Measurements from ENCODE around the gene LPCAT1. TPM values are rescaled to one million over a fixed set of nuclear protein-coding genes. Genes with fewer than 3 reads are reported as not detected.

Gene LPCAT1
- total RNA-seq, 1 donor from 2014 or later: 41.9 TPM

- TF ChIP-seq EZH2 (IDR thresholded peaks at IDR 0.05; ENCODE audit: insufficient read depth, low read length) (no peak), CTCF (IDR thresholded peaks at IDR 0.05; ENCODE audit: insufficient read depth, low read depth, low read length) (no peak)
- H3K4me3 Mint-ChIP-seq (ENCODE audit: unreplicated experiment): no peak overlapping the region
- FAIRE-seq (no peak), DNase-seq (ENCODE audit: low read depth) (peak; percentile 61)
- peak overlapping the region; percentile 78 for H3K27ac Mint-ChIP-seq (ENCODE audit: unreplicated experiment)
- H3K27me3 Mint-ChIP-seq (ENCODE audit: low read depth, unreplicated experiment): no peaks in the 10 kb centered on the region
- peaks cover 98% of the 10 kb centered on the region for H4K20me1 ChIP-seq (ENCODE audit: insufficient read depth, low read length)
- H3K4me3 ChIP-seq (ENCODE audit: insufficient read depth, low read depth, low read length): no peak overlapping the region
- peaks cover 25% of the 10 kb centered on the region for H3K4me1 Mint-ChIP-seq (ENCODE audit: low read depth, unreplicated experiment)
- peak overlapping the region; percentile 32 for H3K4me2 ChIP-seq (ENCODE audit: low read length)
- H3K36me3 Mint-ChIP-seq (ENCODE audit: low read depth, unreplicated experiment): peaks cover 7% of the 10 kb centered on the region
- H3K27ac ChIP-seq (ENCODE audit: low read depth, low read length): peak overlapping the region; percentile 59
- peaks cover 18% of the 10 kb centered on the region for H3K36me3 ChIP-seq (ENCODE audit: insufficient read depth, low read length)
- H3K9me3 ChIP-seq (ENCODE audit: insufficient read depth, low read depth, low read length): no peaks in the 10 kb centered on the region
- no peaks in the 10 kb centered on the region for H3K9me3 Mint-ChIP-seq (ENCODE audit: unreplicated experiment)
- H3K4me1 ChIP-seq (ENCODE audit: insufficient read depth, low read length): peaks cover 30% of the 10 kb centered on the region
- no peaks in the 10 kb centered on the region for H3K27me3 ChIP-seq (ENCODE audit: insufficient read depth, low read length)
- no peak overlapping the region for H2AFZ ChIP-seq (ENCODE audit: low read depth, low read length)
- peak overlapping the region; percentile 63 for H3K9ac ChIP-seq (ENCODE audit: low read length)
- H3K79me2 ChIP-seq (ENCODE audit: insufficient read depth, low read length): peaks cover 91% of the 10 kb centered on the region
Observed at GRCh38 chr5:1516615-1517601, 6.9 kb downstream of the LPCAT1 start.

GRCh38 chr5:1515921-1516571 is 7.7 kb downstream of the LPCAT1 start:
- TF ChIP-seq CTCF (IDR thresholded peaks at IDR 0.05; ENCODE audit: insufficient read depth, low read depth, low read length) (no peak), EZH2 (IDR thresholded peaks at IDR 0.05; ENCODE audit: insufficient read depth, low read length) (no peak)
- Histone ChIP-seq H3K36me3 (ENCODE audit: insufficient read depth, low read length) (peaks cover 15% of the 10 kb centered on the region), H4K20me1 (ENCODE audit: insufficient read depth, low read length) (peaks cover 98% of the 10 kb centered on the region), H3K4me3 (ENCODE audit: insufficient read depth, low read depth, low read length) (no peak overlapping the region), H3K9ac (ENCODE audit: low read length) (peak overlapping the region; percentile 63), H3K4me1 (ENCODE audit: insufficient read depth, low read length) (peaks cover 26% of the 10 kb centered on the region), H3K79me2 (ENCODE audit: insufficient read depth, low read length) (peaks cover 91% of the 10 kb centered on the region), H3K4me2 (ENCODE audit: low read length) (peak overlapping the region; percentile 32), H2AFZ (ENCODE audit: low read depth, low read length) (no peak overlapping the region), H3K9me3 (ENCODE audit: insufficient read depth, low read depth, low read length) (no peaks in the 10 kb centered on the region), H3K27ac (ENCODE audit: low read depth, low read length) (peak overlapping the region; percentile 59), H3K27me3 (ENCODE audit: insufficient read depth, low read length) (no peaks in the 10 kb centered on the region)
- no peaks in the 10 kb centered on the region for H3K9me3 Mint-ChIP-seq (ENCODE audit: unreplicated experiment)
- H3K27ac Mint-ChIP-seq (ENCODE audit: unreplicated experiment): peak overlapping the region; percentile 78
- FAIRE-seq (no peak), DNase-seq (ENCODE audit: low read depth) (peak; percentile 19)
- no peak overlapping the region for H3K4me3 Mint-ChIP-seq (ENCODE audit: unreplicated experiment)
- peaks cover 20% of the 10 kb centered on the region for H3K4me1 Mint-ChIP-seq (ENCODE audit: low read depth, unreplicated experiment)
- H3K36me3 Mint-ChIP-seq (ENCODE audit: low read depth, unreplicated experiment): peaks cover 7% of the 10 kb centered on the region
- H3K27me3 Mint-ChIP-seq (ENCODE audit: low read depth, unreplicated experiment): no peaks in the 10 kb centered on the region
